Smooth muscle cell (in vitro differentiated cells): Measurements from ENCODE around the gene S100A7A. TPM values are rescaled to one million over a fixed set of nuclear protein-coding genes. Genes with fewer than 3 reads are reported as not detected.

Experiments
- DNase-seq: peaks from one replicate; lab custom pipeline; 2025; ENCODE audit not compliant: unreplicated experiment; lab: John Stamatoyannopoulos, UW
- H2AFZ ChIP-seq: fragments of 200-600 bp; sonication (generic); 2 replicates; pipeline ENCODE4 v1.6.0; 2016; ENCODE audit warnings: antibody characterized with exemption, low read depth, mild to moderate bottlenecking
- H3F3A ChIP-seq: fragments of 200-600 bp; sonication (generic); 2 replicates; pipeline ENCODE4 v1.6.0; 2017; ENCODE audit warnings: antibody characterized with exemption, low read depth
- H3K27ac ChIP-seq: fragments of 200-600 bp; sonication (generic); 2 replicates; pipeline ENCODE4 v1.5.1; 2016; ENCODE audit warnings: low read depth, mild to moderate bottlenecking
- H3K27me3 ChIP-seq: fragments of 200-600 bp; sonication (generic); 2 replicates; pipeline ENCODE4 v1.6.1; 2016; ENCODE audit warnings: low read depth, mild to moderate bottlenecking
- H3K36me3 ChIP-seq: fragments of 200-600 bp; sonication (generic); 2 replicates; pipeline ENCODE4 v1.5.1; 2016; ENCODE audit warnings: low read depth
- H3K4me1 ChIP-seq: fragments of 200-600 bp; sonication (generic); 2 replicates; pipeline ENCODE4 v1.5.1; 2016; ENCODE audit warnings: low read depth
- H3K4me2 ChIP-seq: fragments of 200-600 bp; sonication (generic); 2 replicates; pipeline ENCODE4 v1.6.0; 2016; ENCODE audit warnings: mild to moderate bottlenecking
- H3K4me3 ChIP-seq: fragments of 200-600 bp; sonication (generic); 2 replicates; pipeline ENCODE4 v1.5.1; 2016; ENCODE audit warnings: mild to moderate bottlenecking
- H3K79me2 ChIP-seq: fragments of 200-600 bp; sonication (generic); 2 replicates; pipeline ENCODE4 v1.6.0; 2016; ENCODE audit warnings: low read depth, mild to moderate bottlenecking
- H3K9ac ChIP-seq: fragments of 200-600 bp; sonication (generic); 2 replicates; pipeline ENCODE4 v1.6.0; 2016; ENCODE audit warnings: low read depth
- H3K9me3 ChIP-seq: fragments of 200-600 bp; sonication (generic); replicated peaks from 2 replicates; pipeline ENCODE4 v1.5.1; 2016; ENCODE audit warnings: low read depth
- H4K20me1 ChIP-seq: fragments of 200-600 bp; sonication (generic); 2 replicates; pipeline ENCODE4 v1.6.0; 2016; ENCODE audit warnings: low read depth
- WGBS: methylation state at CpG from one replicate; pipeline ENCODE4 v1.1.7; 2016; ENCODE audit warnings: low lambda C conversion rate; 5-methylcytosine and 5-hydroxymethylcytosine counted together
- polyA plus RNA-seq: library from polyadenylated mRNA; unstranded; fragments of >200 nt; fragmentation: Nextera tagmentation; extraction: Ambion mirVana; gene quantifications from 2 replicates; pipeline ENCODE4 v1.2.1, GENCODE V29; 2016
- total RNA-seq: library from RNA; depleted of rRNA; stranded (reverse); fragments of >200 nt; gene quantifications from 2 replicates; pipeline ENCODE4 v1.2.3, GENCODE V29; 2014
- TF ChIP-seq, protein P1 (sequence below): fragments of 200-600 bp; sonication (generic); IDR thresholded peaks from 2 replicates; pipeline ENCODE4 v1.5.1; 2017; ENCODE audit warnings: borderline replicate concordance, mild to moderate bottlenecking, antibody characterized with exemption; ENCODE audit not compliant: insufficient read depth, poor library complexity, severe bottlenecking

Gene S100A7A
- total and polyA plus RNA-seq, 2 experiments from 2014 or later: not detected

DNA sequence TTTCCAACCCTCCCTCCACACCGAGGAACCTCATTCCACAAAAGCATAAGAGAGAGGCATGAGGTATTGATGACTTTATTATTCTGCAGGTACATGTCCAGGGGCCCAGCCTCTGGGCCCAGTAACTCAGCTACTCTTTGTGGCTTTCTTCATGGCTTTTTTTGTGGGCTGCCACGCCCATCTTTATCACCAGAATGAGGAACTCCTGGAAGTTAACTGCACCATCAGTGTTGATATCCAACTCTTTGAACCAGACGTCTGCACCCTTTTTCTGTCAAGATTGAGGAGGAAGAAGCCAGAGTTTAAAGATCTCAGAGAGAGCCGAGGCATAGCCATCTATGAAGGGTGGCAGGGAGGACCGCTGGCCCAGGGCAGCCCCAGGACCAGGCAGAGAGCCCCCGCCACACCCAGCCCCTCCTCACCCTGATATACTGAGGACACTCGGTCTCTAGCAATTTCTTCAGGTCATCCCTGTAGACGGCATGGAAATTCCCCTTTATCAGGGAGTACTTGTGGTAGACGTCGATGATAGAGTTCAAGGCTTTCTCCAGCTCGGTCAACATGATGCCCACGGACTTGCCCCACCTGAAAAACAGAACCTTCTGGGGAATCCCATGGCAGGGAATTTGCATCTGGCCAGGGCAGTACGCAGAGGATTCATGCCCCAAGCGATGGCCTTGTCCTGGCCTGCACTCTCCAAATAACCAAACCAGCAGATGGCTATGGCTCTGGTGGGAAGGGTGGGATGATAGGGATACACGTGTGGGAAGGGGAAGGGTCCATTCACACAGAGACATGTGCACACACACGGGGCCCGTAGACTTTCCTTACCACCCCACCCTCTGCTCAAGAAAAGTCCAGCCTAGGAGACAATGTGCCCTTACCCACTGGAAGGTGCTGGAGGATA, 26.1 kb upstream of the S100A7A start:
- H4K20me1 ChIP-seq: no peaks in the 10 kb centered on the region
- DNase-seq: no peak

DNA sequence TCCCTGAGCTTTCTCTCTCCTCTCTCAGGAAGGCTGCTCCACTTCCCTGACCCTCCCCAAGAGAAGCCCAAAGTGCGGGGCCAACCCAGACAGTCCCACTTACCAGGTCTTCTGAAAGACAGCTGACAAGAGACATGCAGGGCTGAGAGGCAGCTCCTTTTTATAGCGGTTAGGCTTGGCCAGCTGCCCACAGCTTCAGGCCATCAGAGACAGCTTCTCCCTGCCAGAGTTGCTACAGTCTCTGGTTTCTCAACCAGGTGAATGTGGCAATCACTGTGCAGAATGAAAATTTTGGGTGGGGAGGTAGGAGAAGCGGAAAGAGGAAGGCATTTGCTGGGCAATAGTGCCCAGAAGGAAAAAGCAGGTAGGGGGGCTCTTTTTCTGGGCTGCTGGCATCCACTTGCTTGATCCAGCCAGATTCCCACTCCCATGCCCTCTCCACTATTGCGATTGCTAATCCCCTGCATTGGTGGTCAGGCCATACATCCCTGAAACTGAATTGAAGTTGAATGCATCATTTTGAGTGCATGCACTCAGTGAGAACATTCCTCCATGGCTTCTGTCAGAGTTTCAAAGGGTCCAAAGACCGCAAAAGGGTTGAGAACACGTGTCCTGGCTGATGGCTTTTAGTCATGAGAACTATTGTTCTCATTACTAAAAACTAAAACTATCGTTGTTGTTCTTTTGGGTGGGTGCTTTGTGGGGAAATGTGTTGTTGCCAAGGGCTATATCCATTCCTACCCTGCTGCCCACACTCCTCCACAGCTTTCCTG, 25.2 kb upstream of the S100A7A start, which contains the start of gene S100A8:
S100A8 (minus strand) TSS at position 136 of the 773 bp plus-strand sequence. CDS start 538 bp downstream, outside the sequence.
- 79% methylated on average over 7 of the region's 7 CpGs for WGBS
- DNase-seq: no peak
- TF ChIP-seq, protein P1, sequence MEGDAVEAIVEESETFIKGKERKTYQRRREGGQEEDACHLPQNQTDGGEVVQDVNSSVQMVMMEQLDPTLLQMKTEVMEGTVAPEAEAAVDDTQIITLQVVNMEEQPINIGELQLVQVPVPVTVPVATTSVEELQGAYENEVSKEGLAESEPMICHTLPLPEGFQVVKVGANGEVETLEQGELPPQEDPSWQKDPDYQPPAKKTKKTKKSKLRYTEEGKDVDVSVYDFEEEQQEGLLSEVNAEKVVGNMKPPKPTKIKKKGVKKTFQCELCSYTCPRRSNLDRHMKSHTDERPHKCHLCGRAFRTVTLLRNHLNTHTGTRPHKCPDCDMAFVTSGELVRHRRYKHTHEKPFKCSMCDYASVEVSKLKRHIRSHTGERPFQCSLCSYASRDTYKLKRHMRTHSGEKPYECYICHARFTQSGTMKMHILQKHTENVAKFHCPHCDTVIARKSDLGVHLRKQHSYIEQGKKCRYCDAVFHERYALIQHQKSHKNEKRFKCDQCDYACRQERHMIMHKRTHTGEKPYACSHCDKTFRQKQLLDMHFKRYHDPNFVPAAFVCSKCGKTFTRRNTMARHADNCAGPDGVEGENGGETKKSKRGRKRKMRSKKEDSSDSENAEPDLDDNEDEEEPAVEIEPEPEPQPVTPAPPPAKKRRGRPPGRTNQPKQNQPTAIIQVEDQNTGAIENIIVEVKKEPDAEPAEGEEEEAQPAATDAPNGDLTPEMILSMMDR: no peak

More for the DNA sequence above, 26.1 kb upstream of the S100A7A start:
- TF ChIP-seq, protein P1: no peak
- Histone ChIP-seq H3K9me3 (no peaks in the 10 kb centered on the region), H3K36me3 (no peaks in the 10 kb centered on the region), H3K4me2 (no peak overlapping the region), H3K27me3 (no peaks in the 10 kb centered on the region), H3K27ac (no peak overlapping the region), H3K9ac (no peak overlapping the region), H3F3A (no peaks in the 10 kb centered on the region), H3K4me1 (no peaks in the 10 kb centered on the region), H3K4me3 (no peak overlapping the region), H3K79me2 (no peaks in the 10 kb centered on the region), H2AFZ (no peak overlapping the region)
- WGBS: 74% methylated on average over 17 of the region's 17 CpGs

DNA sequence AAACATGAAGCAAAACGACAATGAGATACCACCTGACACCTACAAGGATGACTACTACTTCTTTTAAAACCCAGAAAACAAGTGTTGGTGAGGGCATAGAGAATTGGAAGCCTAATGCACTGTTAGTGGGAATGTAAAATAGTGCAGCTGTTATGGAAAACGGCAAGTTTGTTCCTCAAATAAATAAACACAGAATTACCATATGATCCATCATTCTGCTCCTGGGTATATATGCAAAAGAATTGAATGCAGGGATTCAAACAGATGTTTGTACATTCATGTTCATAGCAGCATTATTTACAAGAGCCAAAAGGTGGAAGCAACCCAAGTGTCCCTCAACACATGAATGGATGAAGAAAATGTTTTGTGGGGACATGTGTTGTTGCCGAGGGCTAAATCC, 24.1 kb upstream of the S100A7A start:
- Histone ChIP-seq H3F3A (no peaks in the 10 kb centered on the region), H3K4me1 (no peaks in the 10 kb centered on the region), H3K4me2 (no peak overlapping the region), H3K27ac (no peak overlapping the region), H3K9me3 (no peaks in the 10 kb centered on the region), H3K79me2 (no peaks in the 10 kb centered on the region), H3K9ac (no peak overlapping the region), H3K27me3 (no peaks in the 10 kb centered on the region), H2AFZ (no peak overlapping the region), H3K36me3 (no peaks in the 10 kb centered on the region), H4K20me1 (no peaks in the 10 kb centered on the region), H3K4me3 (no peak overlapping the region)
- whole genome bisulfite sequencing: 59% methylated on average over 3 of the region's 3 CpGs
- DNase-seq: no peak
- TF ChIP-seq, protein P1: no peak

More for the DNA sequence above, 25.2 kb upstream of the S100A7A start, which contains the start of gene S100A8:
- Histone ChIP-seq H2AFZ (no peak within 1 kb of the TSS), H3K4me3 (no peak within 1 kb of the TSS), H3K9ac (no peak within 1 kb of the TSS), H3K4me1 (no peaks in the 10 kb centered on the region), H3K36me3 (no peaks in the 10 kb centered on the region), H3K27me3 (no peaks in the 10 kb centered on the region), H3K27ac (no peak within 1 kb of the TSS), H3K9me3 (no peaks in the 10 kb centered on the region), H3F3A (no peaks in the 10 kb centered on the region), H3K4me2 (no peak within 1 kb of the TSS), H4K20me1 (no peaks in the 10 kb centered on the region), H3K79me2 (no peaks in the 10 kb centered on the region)
